Measurements from ENCODE around the gene MMP24.

GRCh38 chr20:35276408-35276807 is 49.9 kb downstream of the MMP24 start:
- TF ChIP-seq CTCF (IDR thresholded peaks at IDR 0.05) (no peak), POLR2A (IDR thresholded peaks at IDR 0.05) (no peak), POLR2AphosphoS5 (IDR thresholded peaks at IDR 0.05) (no peak)
